Measurements from ENCODE around the gene GNAI2. TPM values are rescaled to one million over a fixed set of nuclear protein-coding genes. Genes with fewer than 3 reads are reported as not detected.

The GNAI2 gene
- polyA plus RNA-seq, 1 donor (not counting 4 experiments of a cell fraction or from before 2014, with no cell fraction given), result 268 TPM

- Histone ChIP-seq H3K9me3 (ENCODE audit: control insufficient read depth, low read depth, low read length) (no peaks in the 10 kb centered on the region), H3K9me1 (ENCODE audit: control insufficient read depth, extremely low read depth, insufficient read depth, low read length) (peaks cover 2% of the 10 kb centered on the region), H3K4me3 (ENCODE audit: control insufficient read depth in 2 of 3, extremely low read depth in 1 of 3, insufficient read depth in 2 of 3, low read depth in 1 of 3, low read length in 3 of 3) (peak overlapping the region; percentile 76 to 98 (median 97)), H2AFZ (ENCODE audit: control insufficient read depth, low read length) (no peak overlapping the region), H3K4me1 (ENCODE audit: control insufficient read depth, extremely low read depth, insufficient read depth, low read length) (peaks cover 25% of the 10 kb centered on the region), H4K20me1 (ENCODE audit: control insufficient read depth, extremely low read depth, insufficient read depth, low read length) (peaks cover 11% of the 10 kb centered on the region), H3K27me3 (ENCODE audit: control insufficient read depth, extremely low read depth, insufficient read depth, low read length) (no peaks in the 10 kb centered on the region), H3K27ac (ENCODE audit: control insufficient read depth, insufficient read depth, low read length) (peak overlapping the region; percentile 76), H3K9ac (ENCODE audit: control insufficient read depth, extremely low read depth, insufficient read depth, low read length) (peak overlapping the region; percentile 88), H3K4me2 (ENCODE audit: control insufficient read depth, extremely low read depth, insufficient read depth, low read depth, low read length) (peak overlapping the region; percentile 98), H3K36me3 (ENCODE audit: control insufficient read depth in 2 of 2, extremely low read depth in 1 of 2, insufficient read depth in 2 of 2, low read length in 2 of 2) (peaks cover 8 to 11% of the 10 kb centered on the region in 2 experiments), H3K79me2 (ENCODE audit: control insufficient read depth, insufficient read depth, low read length) (peaks cover 55% of the 10 kb centered on the region)
- FAIRE-seq (no peak), DNase-seq (ENCODE audit: low read depth, low spot score) (no peak)
- dilution Hi-C loops (cut with MboI; ENCODE audit: extremely low pct_ligation_motif_present, low sequenced_read_pairs), result no loop called here
- TF ChIP-seq EZH2 (IDR thresholded peaks at IDR 0.05; ENCODE audit: low read length), result no peak
- TF ChIP-seq, protein P1, sequence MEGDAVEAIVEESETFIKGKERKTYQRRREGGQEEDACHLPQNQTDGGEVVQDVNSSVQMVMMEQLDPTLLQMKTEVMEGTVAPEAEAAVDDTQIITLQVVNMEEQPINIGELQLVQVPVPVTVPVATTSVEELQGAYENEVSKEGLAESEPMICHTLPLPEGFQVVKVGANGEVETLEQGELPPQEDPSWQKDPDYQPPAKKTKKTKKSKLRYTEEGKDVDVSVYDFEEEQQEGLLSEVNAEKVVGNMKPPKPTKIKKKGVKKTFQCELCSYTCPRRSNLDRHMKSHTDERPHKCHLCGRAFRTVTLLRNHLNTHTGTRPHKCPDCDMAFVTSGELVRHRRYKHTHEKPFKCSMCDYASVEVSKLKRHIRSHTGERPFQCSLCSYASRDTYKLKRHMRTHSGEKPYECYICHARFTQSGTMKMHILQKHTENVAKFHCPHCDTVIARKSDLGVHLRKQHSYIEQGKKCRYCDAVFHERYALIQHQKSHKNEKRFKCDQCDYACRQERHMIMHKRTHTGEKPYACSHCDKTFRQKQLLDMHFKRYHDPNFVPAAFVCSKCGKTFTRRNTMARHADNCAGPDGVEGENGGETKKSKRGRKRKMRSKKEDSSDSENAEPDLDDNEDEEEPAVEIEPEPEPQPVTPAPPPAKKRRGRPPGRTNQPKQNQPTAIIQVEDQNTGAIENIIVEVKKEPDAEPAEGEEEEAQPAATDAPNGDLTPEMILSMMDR (optimal IDR thresholded peaks at IDR 0.05 in 1 of 3, IDR thresholded peaks at IDR 0.05 in 1 of 3, conservative IDR thresholded peaks at IDR 0.05 in 1 of 3; ENCODE audit: extremely low read depth in 1 of 3, insufficient read depth in 2 of 3, low read length in 3 of 3), result no peak
These were observed 604 bp downstream of the GNAI2 start for GRCh38 chr3:50236484-50237132.

- no peaks in the 10 kb centered on the region for H3K27me3 ChIP-seq (ENCODE audit: control insufficient read depth, extremely low read depth, insufficient read depth, low read length)
- TF ChIP-seq, protein P1 (optimal IDR thresholded peaks at IDR 0.05 in 1 of 3, IDR thresholded peaks at IDR 0.05 in 1 of 3, conservative IDR thresholded peaks at IDR 0.05 in 1 of 3; ENCODE audit: extremely low read depth in 1 of 3, insufficient read depth in 2 of 3, low read length in 3 of 3), result no peak
- no peak for TF ChIP-seq EZH2 (IDR thresholded peaks at IDR 0.05; ENCODE audit: low read length)
- H4K20me1 ChIP-seq (ENCODE audit: control insufficient read depth, extremely low read depth, insufficient read depth, low read length), result peaks cover 14% of the 10 kb centered on the region
- H3K9ac ChIP-seq (ENCODE audit: control insufficient read depth, extremely low read depth, insufficient read depth, low read length), result peak overlapping the region; percentile 88
- H3K9me3 ChIP-seq (ENCODE audit: control insufficient read depth, low read depth, low read length), result no peaks in the 10 kb centered on the region
- peak; percentile 77 for FAIRE-seq
- no peak for DNase-seq (ENCODE audit: low read depth, low spot score)
- dilution Hi-C loops (cut with MboI; ENCODE audit: extremely low pct_ligation_motif_present, low sequenced_read_pairs), result no loop called here
- H3K4me2 ChIP-seq (ENCODE audit: control insufficient read depth, extremely low read depth, insufficient read depth, low read depth, low read length), result peak overlapping the region; percentile 98
- peaks cover 31% of the 10 kb centered on the region for H3K4me1 ChIP-seq (ENCODE audit: control insufficient read depth, extremely low read depth, insufficient read depth, low read length)
- H3K36me3 ChIP-seq (ENCODE audit: control insufficient read depth in 2 of 2, extremely low read depth in 1 of 2, insufficient read depth in 2 of 2, low read length in 2 of 2), result peaks cover 8 to 11% of the 10 kb centered on the region in 2 experiments
- peaks cover 60% of the 10 kb centered on the region for H3K79me2 ChIP-seq (ENCODE audit: control insufficient read depth, insufficient read depth, low read length)
- peak overlapping the region; percentile 76 for H3K27ac ChIP-seq (ENCODE audit: control insufficient read depth, insufficient read depth, low read length)
- H3K4me3 ChIP-seq (ENCODE audit: control insufficient read depth in 2 of 3, extremely low read depth in 1 of 3, insufficient read depth in 2 of 3, low read depth in 1 of 3, low read length in 3 of 3), result peak overlapping the region; percentile 76 to 98 (median 97)
- H2AFZ ChIP-seq (ENCODE audit: control insufficient read depth, low read length), result no peak overlapping the region
- peaks cover 3% of the 10 kb centered on the region for H3K9me1 ChIP-seq (ENCODE audit: control insufficient read depth, extremely low read depth, insufficient read depth, low read length)
These were observed 1.2 kb downstream of the GNAI2 start for GRCh38 chr3:50237133-50237651.
